ENCODE results near the gene MYBPC1.
A peak's percentile ranks its signal among the peaks of the same experiment; 100 is the strongest.

Gene MYBPC1

GRCh38 chr12:101713930-101714329 is 119.2 kb downstream of the MYBPC1 start:
- no peak overlapping the region for H4K8ac ChIP-seq (ENCODE audit: low read depth, low read length)
- no peak overlapping the region for H3K4me3 ChIP-seq (ENCODE audit: low read length in 2 of 2)
- no peak overlapping the region for H2BK120ac ChIP-seq (ENCODE audit: low read depth, low read length)
- no peak overlapping the region for H2BK5ac ChIP-seq (ENCODE audit: low read length)
- H3K4me1 ChIP-seq (ENCODE audit: control insufficient read depth in 2 of 2, insufficient read depth in 1 of 2, low read depth in 1 of 2, low read length in 2 of 2), result peaks cover 4 to 11% of the 10 kb centered on the region in 2 donors
- H3K18ac ChIP-seq (ENCODE audit: low read length), result no peak overlapping the region
- no peak overlapping the region for H3K23ac ChIP-seq (ENCODE audit: low read depth, low read length, poor library complexity)
- no peak overlapping the region for H4K91ac ChIP-seq (ENCODE audit: low read depth, low read length, poor library complexity)
- no peak overlapping the region for H3K4me2 ChIP-seq (ENCODE audit: insufficient read depth, low read length, poor library complexity, severe bottlenecking)
- H2BK15ac ChIP-seq (ENCODE audit: low read length), result no peak overlapping the region
- H2AK5ac ChIP-seq (ENCODE audit: low read depth, low read length), result no peak overlapping the region
- no peaks in the 10 kb centered on the region for H3K9me3 ChIP-seq (replicated peaks in 1 of 2; ENCODE audit: control insufficient read depth in 2 of 2, insufficient read depth in 1 of 2, low read depth in 1 of 2, low read length in 2 of 2)
- WGBS, 2 donors (ENCODE audit: extremely low coverage in 2 of 2, insufficient read length in 2 of 2, insufficient replicate concordance in 1 of 2), result no CpG with 5 or more reads among the region's 2 CpGs
- no peaks in the 10 kb centered on the region for H3K79me1 ChIP-seq (ENCODE audit: low read depth, low read length)
- H3K4ac ChIP-seq (ENCODE audit: low read length), result no peak overlapping the region
- no peaks in the 10 kb centered on the region for H3K36me3 ChIP-seq (replicated peaks in 1 of 2; ENCODE audit: control insufficient read depth in 2 of 2, insufficient read depth in 2 of 2, low read length in 2 of 2)
- H2BK12ac ChIP-seq (ENCODE audit: low read length), result no peak overlapping the region
- peak overlapping the region; percentile 67 for H2AFZ ChIP-seq (ENCODE audit: low read length)
- no peak overlapping the region for H3K14ac ChIP-seq (ENCODE audit: low read length)
- no peak overlapping the region for H3K9ac ChIP-seq (ENCODE audit: low read depth, low read length, poor library complexity)
- no peaks in the 10 kb centered on the region for H3K27me3 ChIP-seq (ENCODE audit: control insufficient read depth in 3 of 3, insufficient read depth in 3 of 3, low read depth in 1 of 3, low read length in 3 of 3)
- H3K27ac ChIP-seq (replicated peaks; ENCODE audit: low read length), result no peak overlapping the region
- DNase-seq (ENCODE audit: low spot score), result no peak

- no peaks in the 10 kb centered on the region for H3K9me3 ChIP-seq (replicated peaks in 1 of 2; ENCODE audit: control insufficient read depth in 2 of 2, insufficient read depth in 1 of 2, low read depth in 1 of 2, low read length in 2 of 2)
- no peak overlapping the region for H2AK5ac ChIP-seq (ENCODE audit: low read depth, low read length)
- H3K27ac ChIP-seq (replicated peaks; ENCODE audit: low read length), result no peak overlapping the region
- no peak overlapping the region for H2BK5ac ChIP-seq (ENCODE audit: low read length)
- H2BK15ac ChIP-seq (ENCODE audit: low read length), result no peak overlapping the region
- H3K23ac ChIP-seq (ENCODE audit: low read depth, low read length, poor library complexity), result no peak overlapping the region
- DNase-seq (ENCODE audit: low spot score), result no peak
- no peaks in the 10 kb centered on the region for H3K36me3 ChIP-seq (replicated peaks in 1 of 2; ENCODE audit: control insufficient read depth in 2 of 2, insufficient read depth in 2 of 2, low read length in 2 of 2)
- H3K9ac ChIP-seq (ENCODE audit: low read depth, low read length, poor library complexity), result no peak overlapping the region
- H3K4me3 ChIP-seq (ENCODE audit: low read length in 2 of 2), result no peak overlapping the region
- no peaks in the 10 kb centered on the region for H3K79me1 ChIP-seq (ENCODE audit: low read depth, low read length)
- no CpG with 5 or more reads among the region's 3 CpGs for WGBS, 2 donors (ENCODE audit: extremely low coverage in 2 of 2, insufficient read length in 2 of 2, insufficient replicate concordance in 1 of 2)
- H3K4ac ChIP-seq (ENCODE audit: low read length), result no peak overlapping the region
- no peak overlapping the region for H3K18ac ChIP-seq (ENCODE audit: low read length)
- H4K91ac ChIP-seq (ENCODE audit: low read depth, low read length, poor library complexity), result no peak overlapping the region
- no peak overlapping the region for H4K8ac ChIP-seq (ENCODE audit: low read depth, low read length)
- no peak overlapping the region for H2AFZ ChIP-seq (ENCODE audit: low read length)
- peaks cover 4 to 11% of the 10 kb centered on the region in 2 donors for H3K4me1 ChIP-seq (ENCODE audit: control insufficient read depth in 2 of 2, insufficient read depth in 1 of 2, low read depth in 1 of 2, low read length in 2 of 2)
- no peaks in the 10 kb centered on the region for H3K27me3 ChIP-seq (ENCODE audit: control insufficient read depth in 3 of 3, insufficient read depth in 3 of 3, low read depth in 1 of 3, low read length in 3 of 3)
- H3K4me2 ChIP-seq (ENCODE audit: insufficient read depth, low read length, poor library complexity, severe bottlenecking), result no peak overlapping the region
- H3K14ac ChIP-seq (ENCODE audit: low read length), result no peak overlapping the region
- no peak overlapping the region for H2BK120ac ChIP-seq (ENCODE audit: low read depth, low read length)
- H2BK12ac ChIP-seq (ENCODE audit: low read length), result no peak overlapping the region
Measured at GRCh38 chr12:101714877-101715444, 120.2 kb downstream of the MYBPC1 start.

DNA sequence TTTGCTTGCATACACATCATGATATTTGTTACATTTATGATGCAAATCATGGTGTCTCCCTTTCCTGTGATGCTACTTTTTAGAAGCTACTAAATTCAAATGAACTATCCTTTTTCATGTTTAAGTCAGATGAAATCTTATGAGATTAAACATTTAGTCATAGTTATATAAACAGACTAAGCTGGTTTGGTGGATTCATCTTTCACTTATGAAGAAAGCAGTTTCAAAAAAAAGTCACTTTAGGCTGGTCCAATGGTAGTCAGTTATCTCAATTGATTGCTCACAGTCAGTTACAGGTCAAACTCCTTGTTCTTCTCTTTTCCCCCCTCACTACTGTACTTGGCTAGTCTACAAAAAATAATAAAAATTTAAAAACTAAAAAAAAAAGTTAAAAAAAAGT is 124.8 kb downstream of the MYBPC1 start:
- no peak for DNase-seq (ENCODE audit: low spot score)
- Histone ChIP-seq H2BK12ac (ENCODE audit: low read length) (no peak overlapping the region), H2BK5ac (ENCODE audit: low read length) (no peak overlapping the region), H3K27me3 (ENCODE audit: control insufficient read depth in 3 of 3, insufficient read depth in 3 of 3, low read depth in 1 of 3, low read length in 3 of 3) (no peaks in the 10 kb centered on the region), H3K36me3 (replicated peaks in 1 of 2; ENCODE audit: control insufficient read depth in 2 of 2, insufficient read depth in 2 of 2, low read length in 2 of 2) (peaks cover 0 to 2% of the 10 kb centered on the region in 2 donors), H2AK5ac (ENCODE audit: low read depth, low read length) (no peak overlapping the region), H3K14ac (ENCODE audit: low read length) (no peak overlapping the region), H3K23ac (ENCODE audit: low read depth, low read length, poor library complexity) (no peak overlapping the region), H2BK120ac (ENCODE audit: low read depth, low read length) (no peak overlapping the region), H2BK15ac (ENCODE audit: low read length) (no peak overlapping the region), H3K4ac (ENCODE audit: low read length) (no peak overlapping the region), H3K79me1 (ENCODE audit: low read depth, low read length) (no peaks in the 10 kb centered on the region), H3K27ac (replicated peaks; ENCODE audit: low read length) (no peak overlapping the region), H3K18ac (ENCODE audit: low read length) (no peak overlapping the region), H3K4me3 (ENCODE audit: low read length in 2 of 2) (no peak overlapping the region), H3K9me3 (replicated peaks in 1 of 2; ENCODE audit: control insufficient read depth in 2 of 2, insufficient read depth in 1 of 2, low read depth in 1 of 2, low read length in 2 of 2) (no peaks in the 10 kb centered on the region), H2AFZ (ENCODE audit: low read length) (no peak overlapping the region), H4K91ac (ENCODE audit: low read depth, low read length, poor library complexity) (no peak overlapping the region), H4K8ac (ENCODE audit: low read depth, low read length) (no peak overlapping the region), H3K4me1 (ENCODE audit: control insufficient read depth in 2 of 2, insufficient read depth in 1 of 2, low read depth in 1 of 2, low read length in 2 of 2) (no peaks in the 10 kb centered on the region), H3K4me2 (ENCODE audit: insufficient read depth, low read length, poor library complexity, severe bottlenecking) (no peak overlapping the region), H3K9ac (ENCODE audit: low read depth, low read length, poor library complexity) (no peak overlapping the region)

- Histone ChIP-seq H4K8ac (ENCODE audit: low read depth, low read length) (no peak overlapping the region), H2BK5ac (ENCODE audit: low read length) (no peak overlapping the region), H3K4ac (ENCODE audit: low read length) (no peak overlapping the region), H3K4me1 (ENCODE audit: control insufficient read depth in 2 of 2, insufficient read depth in 1 of 2, low read depth in 1 of 2, low read length in 2 of 2) (no peaks in the 10 kb centered on the region), H2BK15ac (ENCODE audit: low read length) (no peak overlapping the region), H3K18ac (ENCODE audit: low read length) (no peak overlapping the region), H3K23ac (ENCODE audit: low read depth, low read length, poor library complexity) (no peak overlapping the region), H2BK120ac (ENCODE audit: low read depth, low read length) (no peak overlapping the region), H4K91ac (ENCODE audit: low read depth, low read length, poor library complexity) (no peak overlapping the region), H3K4me3 (ENCODE audit: low read length in 2 of 2) (no peak overlapping the region), H3K27me3 (ENCODE audit: control insufficient read depth in 3 of 3, insufficient read depth in 3 of 3, low read depth in 1 of 3, low read length in 3 of 3) (no peaks in the 10 kb centered on the region), H3K79me1 (ENCODE audit: low read depth, low read length) (no peaks in the 10 kb centered on the region), H3K27ac (replicated peaks; ENCODE audit: low read length) (no peak overlapping the region), H2AFZ (ENCODE audit: low read length) (no peak overlapping the region), H2AK5ac (ENCODE audit: low read depth, low read length) (no peak overlapping the region), H3K9ac (ENCODE audit: low read depth, low read length, poor library complexity) (no peak overlapping the region), H3K14ac (ENCODE audit: low read length) (no peak overlapping the region), H2BK12ac (ENCODE audit: low read length) (no peak overlapping the region), H3K36me3 (replicated peaks in 1 of 2; ENCODE audit: control insufficient read depth in 2 of 2, insufficient read depth in 2 of 2, low read length in 2 of 2) (peaks cover 0 to 2% of the 10 kb centered on the region in 2 donors), H3K4me2 (ENCODE audit: insufficient read depth, low read length, poor library complexity, severe bottlenecking) (no peak overlapping the region), H3K9me3 (replicated peaks in 1 of 2; ENCODE audit: control insufficient read depth in 2 of 2, insufficient read depth in 1 of 2, low read depth in 1 of 2, low read length in 2 of 2) (no peaks in the 10 kb centered on the region)
- DNase-seq (ENCODE audit: low spot score), result no peak
Measured at GRCh38 chr12:101720118-101720517, 125.3 kb downstream of the MYBPC1 start.

Data from neuronal stem cell (in vitro differentiated cells).